Tibial nerve (tissue), 4 donors: ENCODE measurements around the gene DDB1.

Source experiments
- CTCF ChIP-seq, 5 experiments: fragments of 200-600 bp in 3 of 5; fragments of 450-650 bp in 2 of 5; sonication (generic) in 3 of 5; IDR thresholded peaks; one replicate each; pipeline ENCODE4 v1.5.1; 2016 to 2019; ENCODE audit warnings: antibody characterized with exemption in 5 of 5, mild to moderate bottlenecking in 3 of 5, moderate library complexity in 2 of 5
- EP300 ChIP-seq, 2 donors: sonication (generic); formaldehyde crosslinking; IDR thresholded peaks; one replicate each; pipeline ENCODE4 v1.6.1; 2017; ENCODE audit warnings: antibody characterized with exemption in 2 of 2, mild to moderate bottlenecking in 1 of 2
- POLR2A ChIP-seq, 2 donors: fragments of 450-650 bp; IDR thresholded peaks; one replicate each; pipeline ENCODE4 v1.6.1; 2017; ENCODE audit warnings: antibody characterized with exemption in 2 of 2, mild to moderate bottlenecking in 2 of 2, moderate library complexity in 2 of 2

DNA sequence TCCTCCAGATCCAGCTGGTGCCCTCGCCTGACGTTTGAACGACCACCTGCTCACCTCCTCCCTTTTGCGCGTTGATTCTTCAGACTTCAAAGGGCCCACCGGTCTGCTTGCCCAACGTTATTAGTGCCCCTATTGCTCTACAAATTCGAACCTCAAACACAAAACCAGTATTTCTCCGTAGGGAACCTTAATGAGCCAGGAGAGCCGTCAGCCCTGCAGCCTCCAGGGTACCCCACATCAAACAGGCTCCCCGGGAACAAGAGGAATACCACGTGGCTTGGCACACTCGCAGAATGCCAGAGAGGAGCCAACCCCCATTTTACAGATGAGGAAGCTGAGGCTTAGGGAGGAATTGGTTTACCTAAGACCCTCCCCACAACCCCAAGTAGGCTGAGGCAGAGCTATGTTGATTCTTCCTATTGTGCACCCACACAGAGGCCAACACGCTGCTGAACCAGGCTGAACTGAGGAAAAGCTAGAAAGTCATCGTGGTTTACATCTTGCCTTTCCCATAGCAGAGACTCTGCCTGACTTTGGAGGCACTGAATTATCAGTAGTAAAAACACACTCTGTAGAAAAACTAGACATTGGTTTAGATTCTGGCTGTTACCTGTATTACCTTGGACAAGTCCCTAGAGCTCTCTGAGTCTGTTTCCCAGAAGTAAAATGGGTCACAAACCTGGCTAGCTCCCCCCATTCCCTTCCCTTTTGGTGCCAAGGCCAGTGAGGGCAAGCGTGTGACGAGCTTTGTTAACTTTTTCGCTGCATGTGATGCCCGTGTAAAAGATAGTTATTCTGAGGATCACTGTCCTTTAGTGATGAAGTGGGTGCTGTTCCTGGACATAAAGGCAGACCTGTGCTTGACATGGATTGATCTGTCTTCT lies 887 bp upstream of the DDB1 start:
- TF ChIP-seq CTCF (IDR thresholded peaks at IDR 0.05) (no peak), EP300 (IDR thresholded peaks at IDR 0.05) (no peak), POLR2A (IDR thresholded peaks at IDR 0.05) (no peak)
